HepG2 (cell line): ENCODE measurements around the gene CHD2. TPM values are rescaled to one million over a fixed set of nuclear protein-coding genes. Genes with fewer than 3 reads are reported as not detected.

Experiments
- ATAC-seq: fragments of 200-7000 bp; cut with Tn5 transposase; 3 replicates; pipeline ENCODE4 v1.9.1; 2020; ENCODE audit warnings: mild to moderate bottlenecking, moderate library complexity
- BruUV-seq: library from RNA; stranded (reverse); fragments of 400-500 nt; replicated peaks from 2 replicates; lab custom pipeline; 2021; lab: Mats Ljungman, UMichigan
- CTCF ChIA-PET: fragments of 300-600 bp; formaldehyde crosslinking; extraction: SDS; loops from one replicate; lab custom pipeline; 2021; ENCODE audit warnings: low total read pairs, inconsistent platforms, low intra/inter-chr PET ratio; lab: Yijun Ruan, JAX
- POLR2A ChIA-PET: fragments of 350-600 bp; sonication (Branson Sonifier 250); formaldehyde crosslinking; loops from one replicate; lab custom pipeline; 2020; ENCODE audit warnings: antibody characterized with exemption, inconsistent platforms; lab: Yijun Ruan, JAX
- DNase-seq: peaks from one replicate; pipeline ENCODE4 v3.0.0-alpha.2; 2015; ENCODE audit warnings: low spot score
- FAIRE-seq: peaks from 3 replicates; lab custom pipeline; 2011; peaks lifted over from hg19 to GRCh38; lab: Jason Lieb, UNC
- H2AFZ ChIP-seq: one replicate; pipeline ENCODE4 v1.6.1; 2011; ENCODE audit warnings: low read length, inconsistent platforms
- H3K27ac ChIP-seq: fragments of 300-600 bp; 3 replicates; pipeline ENCODE4 v1.8.0; 2011; ENCODE audit warnings: mixed run types, mild to moderate bottlenecking, mixed read lengths, low read length, inconsistent platforms; ENCODE audit not compliant: insufficient read depth; ENCODE audit errors: extremely low read length
- H3K27me3 ChIP-seq, 2 experiments: fragments of 200-600 bp in 1 of 2; 2 replicates in 1 of 2; 3 replicates in 1 of 2; pipeline versions ENCODE4 v1.6.0 to v1.8.0; 2011; ENCODE audit warnings: low read length in 2 of 2, mild to moderate bottlenecking in 2 of 2, moderate library complexity in 2 of 2, inconsistent platforms in 1 of 2; ENCODE audit not compliant: insufficient read depth in 2 of 2, control insufficient read depth in 1 of 2
- H3K36me3 ChIP-seq, 2 experiments: fragments of 200-600 bp in 1 of 2; replicated peaks in 1 of 2; 2 replicates in 1 of 2; 3 replicates in 1 of 2; pipeline versions ENCODE4 v1.5.1 to v1.8.0; 2011; ENCODE audit warnings: low read length in 2 of 2, inconsistent platforms in 1 of 2; ENCODE audit not compliant: insufficient read depth in 2 of 2, control insufficient read depth in 1 of 2
- H3K4me1 ChIP-seq: 2 replicates; pipeline ENCODE4 v1.5.1; 2012; ENCODE audit warnings: low read length, inconsistent platforms; ENCODE audit not compliant: insufficient read depth
- H3K4me2 ChIP-seq: 2 replicates; pipeline ENCODE4 v1.6.0; 2011; ENCODE audit warnings: low read depth, low read length, inconsistent platforms
- H3K4me3 ChIP-seq, 3 experiments: fragments of 200-600 bp in 1 of 3; sonication (generic), shearing (Covaris generic) in 1 of 3; replicated peaks in 1 of 3; 2 replicates each; pipeline ENCODE4 v1.5.1; 2011 to 2016; ENCODE audit warnings: low read length in 3 of 3, inconsistent platforms in 2 of 3, low read depth in 2 of 3, mild to moderate bottlenecking in 2 of 3, control low read depth in 1 of 3, mixed read lengths in 1 of 3; ENCODE audit not compliant: insufficient read depth in 1 of 3
- H3K79me2 ChIP-seq: one replicate; pipeline ENCODE4 v1.6.1; 2011; ENCODE audit warnings: low read length, inconsistent platforms; ENCODE audit not compliant: insufficient read depth
- H3K9ac ChIP-seq: 2 replicates; pipeline ENCODE4 v1.6.0; 2011; ENCODE audit warnings: mild to moderate bottlenecking, low read depth, low read length, inconsistent platforms; ENCODE audit not compliant: insufficient read depth
- H3K9me3 ChIP-seq: 2 replicates; pipeline ENCODE4 v1.5.1; 2012; ENCODE audit warnings: mild to moderate bottlenecking, low read length
- H4K20me1 ChIP-seq: 2 replicates; pipeline ENCODE4 v1.6.0; 2011; ENCODE audit warnings: inconsistent platforms, mild to moderate bottlenecking, low read length, moderate library complexity; ENCODE audit not compliant: insufficient read depth
- FOXM1 ChIP-seq: sonication (generic); formaldehyde crosslinking; IDR thresholded peaks from 2 replicates; pipeline ENCODE4 v1.5.0; 2020; ENCODE audit warnings: missing genetic modification reagents
- ISX ChIP-seq: sonication (generic); formaldehyde crosslinking; conservative IDR thresholded peaks from 2 replicates; pipeline ENCODE4 v1.5.0; 2020; ENCODE audit warnings: missing genetic modification reagents
- MAFF ChIP-seq: IDR thresholded peaks from 2 replicates; pipeline ENCODE4 v1.6.1; 2011; ENCODE audit warnings: low read depth, low read length, improper control_type of control experiment
- MAFK ChIP-seq, 2 experiments: IDR thresholded peaks in 1 of 2; conservative IDR thresholded peaks in 1 of 2; 2 replicates each; pipeline ENCODE4 v1.6.1; 2011; ENCODE audit warnings: improper control_type of control experiment in 2 of 2, low read length in 2 of 2
- RARG ChIP-seq: sonication (generic); formaldehyde crosslinking; IDR thresholded peaks from 2 replicates; pipeline ENCODE4 v1.4.0; 2020; ENCODE audit warnings: low read depth, mild to moderate bottlenecking, missing genetic modification reagents
- REL ChIP-seq: sonication (generic); formaldehyde crosslinking; conservative IDR thresholded peaks from 2 replicates; pipeline ENCODE4 v1.8.0; 2022; ENCODE audit warnings: mild to moderate bottlenecking, missing genetic modification reagents, moderate library complexity
- ZNF639 ChIP-seq: conservative IDR thresholded peaks from 2 replicates; pipeline ENCODE4 v1.6.1; 2018; ENCODE audit warnings: missing genetic modification reagents
- ZSCAN22 ChIP-seq: sonication (generic); formaldehyde crosslinking; IDR thresholded peaks from 2 replicates; pipeline ENCODE4 v1.4.0; 2020; ENCODE audit warnings: mild to moderate bottlenecking, missing genetic modification reagents
- WGBS: methylation state at CpG from one replicate; pipeline ENCODE4 v1.1.6; 2017; ENCODE audit warnings: low lambda C conversion rate; 5-methylcytosine and 5-hydroxymethylcytosine counted together
- in situ Hi-C: cut with HindIII; loops from 2 replicates; pipeline ENCODE4 v1.10.0; 2017; ENCODE audit warnings: low pct_unique_long_range_greater_than_20kb; ENCODE audit not compliant: extremely low pct_ligation_motif_present
- intact Hi-C: fragments of 100-400 bp; cut with micrococcal nuclease; formaldehyde crosslinking; loops from one replicate; pipeline ENCODE4 v1.10.0; 2022; ENCODE audit not compliant: unreplicated experiment
- polyA plus RNA-seq, 8 experiments: library from polyadenylated mRNA; depleted of rRNA in 3 of 8; stranded (reverse) in 7 of 8; unstranded in 1 of 8; fragments of >200 nt; fragmentation: Illumina TruSeq in 4 of 8; extraction: Trizol in 4 of 8; gene quantifications; 2 replicates each; pipeline versions ENCODE4 v1.2.1 to v1.2.3, GENCODE V29; 2011 to 2016; ENCODE audit warnings: low read depth in 4 of 8, missing spikeins in 1 of 8, mixed read lengths in 1 of 8; ENCODE audit not compliant: insufficient read depth in 1 of 8
- total RNA-seq, 5 experiments: library from RNA; depleted of rRNA; stranded (reverse); fragments of >200 nt; fragmentation: Illumina TruSeq; extraction: Trizol; gene quantifications; 2 replicates each; pipeline ENCODE4 v1.2.3, GENCODE V29; 2016; ENCODE audit warnings: low read depth in 1 of 5

CHD2 gene
- total and polyA plus RNA-seq, 2 of the 13 experiments (the other 11 are each of a cell fraction or from before 2014, with no cell fraction given), result 54.0 to 54.1 TPM

DNA sequence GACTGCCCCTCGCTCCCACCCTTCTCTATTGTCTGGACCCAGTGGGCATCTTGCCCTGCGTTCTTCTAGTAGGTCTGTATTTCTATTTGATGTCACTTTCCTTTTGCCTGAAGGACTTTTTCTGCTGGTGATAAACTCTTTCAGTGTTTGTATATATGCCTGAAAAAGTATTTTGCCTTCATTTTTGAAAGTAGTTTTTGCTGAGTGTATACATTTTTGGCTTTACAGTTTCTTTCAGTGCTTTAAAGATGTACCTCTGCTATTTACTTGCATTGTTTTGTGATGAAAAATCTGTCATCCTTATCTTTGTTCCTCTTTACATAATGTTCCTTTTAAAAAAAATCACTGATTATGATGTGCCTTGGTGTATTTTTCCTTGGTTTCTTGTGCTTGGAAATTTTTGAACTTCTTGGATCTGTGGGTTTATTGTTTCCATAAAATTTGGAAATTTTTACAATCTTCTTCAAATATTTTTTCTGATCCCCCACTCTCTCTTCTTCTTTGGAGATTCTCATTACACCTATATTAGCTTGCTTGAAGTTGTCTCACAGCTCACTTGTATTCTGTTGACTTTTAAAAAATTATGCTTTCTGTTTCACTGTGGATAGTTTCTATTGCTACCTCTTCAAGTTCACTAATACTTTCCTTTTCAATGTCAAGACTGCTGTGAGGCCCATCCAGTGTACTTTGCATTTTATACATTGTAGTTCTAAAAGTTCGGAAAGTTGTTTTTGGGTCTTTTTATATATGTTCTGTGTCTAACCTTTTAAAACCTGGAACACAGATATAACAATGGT is 121.0 kb downstream of the CHD2 start:
- Histone ChIP-seq H2AFZ (no peak overlapping the region), H3K4me1 (no peaks in the 10 kb centered on the region), H4K20me1 (peaks cover 20% of the 10 kb centered on the region), H3K36me3 (peaks cover 44 to 93% of the 10 kb centered on the region in 2 experiments), H3K79me2 (peaks cover 6% of the 10 kb centered on the region), H3K4me3 (no peak overlapping the region), H3K9me3 (no peaks in the 10 kb centered on the region), H3K4me2 (no peak overlapping the region), H3K27me3 (no peaks in the 10 kb centered on the region), H3K9ac (no peak overlapping the region), H3K27ac (no peak overlapping the region)
- intact Hi-C loops (no loop called here), in situ Hi-C loops (loop anchor here (25.0 kb wide), 1 partner anchor 234 kb away; no protein-coding TSS in a partner anchor)
- BruUV-seq, result no TSS peak
- TF ChIP-seq MAFF, result peak; percentile 16; the same call in 1 of the 2 replicates
- no peak for TF ChIP-seq FOXM1
- TF ChIP-seq MAFK (conservative IDR thresholded peaks at IDR 0.05 in 1 of 2, IDR thresholded peaks at IDR 0.05 in 1 of 2; ENCODE audit: low read length in 2 of 2), result peak in 1 of 2 experiments; percentile 47; a peak in 1 of 4 replicates
- no peak for TF ChIP-seq ZSCAN22 (CRISPR knock-in tag)
- no peak for TF ChIP-seq ISX
- TF ChIP-seq REL (CRISPR knock-in tag), result no peak
- no peak for TF ChIP-seq RARG (CRISPR knock-in tag)
- no peak for TF ChIP-seq ZNF639
- FAIRE-seq, result no peak
- DNase-seq, result no peak
- CTCF ChIA-PET, result no interaction called here
- POLR2A ChIA-PET, result no interaction called here
- ATAC-seq, result no peak
- over 99% methylated on average over 3 of the region's 3 CpGs for WGBS
